DMS153 (cell line): Measurements from ENCODE around the gene FGFRL1.

Experiments used
- DNase-seq: peaks from one replicate; lab custom pipeline; 2025; lab: John Stamatoyannopoulos, UW

FGFRL1 gene

GRCh38 chr4:1075809-1076699 is 64.6 kb downstream of the FGFRL1 start:
- no peak for DNase-seq
